ENCODE results near the gene TRPM3. TPM values are rescaled to one million over a fixed set of nuclear protein-coding genes. Genes with fewer than 3 reads are reported as not detected.

Gene TRPM3
- total RNA-seq, 1 donor from 2014 or later = not detected

- no peak for DNase-seq (ENCODE audit: extremely low read depth, low read depth, low spot score)
Observed at GRCh38 chr9:70594386-70594944, 527.0 kb downstream of the TRPM3 start.

DNA sequence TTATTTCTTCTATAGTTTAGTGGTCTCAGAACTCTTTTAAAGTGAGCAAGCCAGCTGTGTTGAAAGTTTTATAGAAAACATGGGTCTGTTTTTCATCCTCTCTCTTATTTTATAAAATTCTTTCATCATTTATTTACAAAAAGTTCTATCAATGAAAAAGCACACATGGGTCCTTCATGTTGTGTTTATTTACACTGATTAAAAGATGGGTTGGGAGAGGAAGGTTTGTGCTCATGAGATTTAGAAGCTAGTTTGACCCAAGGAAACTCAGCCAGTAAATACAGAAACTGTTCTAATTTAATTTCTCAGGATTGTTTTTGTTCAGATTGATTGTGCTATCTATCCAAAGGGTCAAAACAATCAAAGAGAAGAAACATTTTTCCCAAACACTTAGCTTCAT is 528.2 kb downstream of the TRPM3 start:
- DNase-seq (ENCODE audit: extremely low read depth, low read depth, low spot score) = no peak

DNA sequence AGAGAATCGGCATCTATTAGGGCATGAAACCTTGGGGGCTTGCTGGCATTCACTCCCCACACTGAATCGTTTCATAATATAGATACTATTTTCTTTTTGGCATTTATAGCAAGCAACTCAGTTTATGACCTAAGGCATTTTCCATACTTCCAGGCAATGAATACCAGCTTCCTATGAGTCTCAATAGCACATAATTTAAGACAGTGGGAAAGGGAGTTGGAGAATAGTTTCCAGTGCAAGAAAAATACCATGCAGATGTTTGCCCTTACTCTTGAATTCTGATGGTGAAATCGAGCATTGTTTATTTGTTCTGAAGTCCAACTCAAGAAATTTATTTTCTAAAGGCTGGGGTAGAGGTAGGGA is 531.1 kb downstream of the TRPM3 start:
- no peak for DNase-seq (ENCODE audit: extremely low read depth, low read depth, low spot score)

DNA sequence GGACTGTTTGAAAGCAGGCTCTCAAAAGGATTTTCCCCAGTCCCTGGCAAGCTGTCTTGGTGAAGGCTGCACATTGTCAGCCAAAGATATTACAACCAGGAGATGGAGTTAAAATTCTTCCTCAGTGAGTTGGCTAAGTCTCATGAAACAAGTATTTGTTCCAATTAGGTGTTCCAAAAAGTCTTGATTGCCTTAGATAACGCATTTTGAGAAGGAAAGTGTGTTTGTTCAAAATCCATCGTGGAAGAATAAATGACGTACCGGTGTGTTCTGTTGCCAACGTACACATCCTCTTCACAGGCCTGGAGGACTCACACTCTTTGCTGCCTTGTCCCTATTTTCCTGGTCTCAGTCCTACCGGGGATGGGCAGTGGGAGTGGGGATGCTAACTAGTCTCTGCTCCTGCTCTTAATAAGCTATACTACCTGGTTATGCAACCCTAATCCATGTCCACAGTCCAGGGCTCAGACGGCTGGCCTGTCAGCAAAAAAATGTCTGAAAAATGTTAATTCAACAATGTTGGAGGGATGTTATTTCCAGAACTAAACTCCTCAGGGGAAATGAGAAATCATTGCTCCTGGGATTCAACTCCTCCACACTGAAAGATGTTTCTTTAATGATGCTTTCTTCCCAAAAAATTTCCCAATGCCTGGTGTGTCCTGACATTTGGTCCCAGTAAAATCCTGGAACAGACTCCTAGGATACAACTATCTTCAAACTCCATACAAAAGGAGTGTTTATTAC is 531.7 kb downstream of the TRPM3 start:
- DNase-seq (ENCODE audit: extremely low read depth, low read depth, low spot score) = no peak

GRCh38 chr9:70588999-70589398 is 532.4 kb downstream of the TRPM3 start:
- no peak for DNase-seq (ENCODE audit: extremely low read depth, low read depth, low spot score)

GRCh38 chr9:70588381-70588780 is 533.0 kb downstream of the TRPM3 start:
- no peak for DNase-seq (ENCODE audit: extremely low read depth, low read depth, low spot score)

- DNase-seq (ENCODE audit: extremely low read depth, low read depth, low spot score) = no peak
Observed at GRCh38 chr9:70587201-70587600, 534.2 kb downstream of the TRPM3 start.

- DNase-seq (ENCODE audit: extremely low read depth, low read depth, low spot score) = no peak
Observed at GRCh38 chr9:70586476-70586875, 534.9 kb downstream of the TRPM3 start.

GRCh38 chr9:70581955-70582350 is 539.5 kb downstream of the TRPM3 start:
- DNase-seq (ENCODE audit: extremely low read depth, low read depth, low spot score) = no peak

DNA sequence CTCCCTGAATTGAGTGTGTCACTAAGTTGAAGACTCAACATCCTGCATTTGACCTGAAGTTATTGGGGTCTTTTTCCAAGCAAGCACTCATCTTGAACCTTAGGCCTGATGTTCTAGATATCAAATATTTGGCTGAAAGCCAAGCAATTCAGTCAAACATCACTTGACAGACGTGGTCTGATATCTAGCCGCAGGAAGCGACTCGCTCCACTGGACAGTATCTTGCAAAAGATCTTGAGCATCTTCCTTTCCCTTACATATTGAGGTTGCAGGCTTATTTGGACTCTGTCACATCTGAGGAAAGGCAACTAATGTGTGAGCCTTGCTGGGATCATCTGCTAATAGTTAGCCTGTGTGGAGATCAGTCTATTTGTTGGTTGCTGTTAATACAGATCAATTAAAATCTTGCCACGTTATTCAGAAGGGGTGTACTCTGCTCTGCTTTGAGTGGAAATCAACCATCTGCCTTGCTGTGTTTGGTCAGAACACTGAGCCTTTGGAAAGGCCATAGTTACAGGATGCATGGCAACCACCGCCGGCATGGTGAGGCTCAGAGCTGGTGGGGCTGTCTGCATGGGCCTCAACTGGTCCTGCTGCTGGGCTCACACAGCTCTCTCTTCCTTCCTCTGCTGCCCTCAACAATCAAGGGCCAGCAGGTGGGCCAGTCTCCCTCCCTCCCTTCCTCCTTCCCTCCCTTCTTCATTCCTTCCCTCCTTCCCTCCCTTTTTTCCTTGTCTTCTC is 540.0 kb downstream of the TRPM3 start:
- DNase-seq (ENCODE audit: extremely low read depth, low read depth, low spot score) = no peak

- no peak for DNase-seq (ENCODE audit: extremely low read depth, low read depth, low spot score)
Observed at GRCh38 chr9:70580606-70581195, 540.7 kb downstream of the TRPM3 start.

GRCh38 chr9:70579686-70580085 is 541.7 kb downstream of the TRPM3 start:
- no peak for DNase-seq (ENCODE audit: extremely low read depth, low read depth, low spot score)

GRCh38 chr9:70578720-70579119 is 542.7 kb downstream of the TRPM3 start:
- DNase-seq (ENCODE audit: extremely low read depth, low read depth, low spot score) = no peak

GRCh38 chr9:70577671-70578070 is 543.8 kb downstream of the TRPM3 start:
- DNase-seq (ENCODE audit: extremely low read depth, low read depth, low spot score) = no peak

DNA sequence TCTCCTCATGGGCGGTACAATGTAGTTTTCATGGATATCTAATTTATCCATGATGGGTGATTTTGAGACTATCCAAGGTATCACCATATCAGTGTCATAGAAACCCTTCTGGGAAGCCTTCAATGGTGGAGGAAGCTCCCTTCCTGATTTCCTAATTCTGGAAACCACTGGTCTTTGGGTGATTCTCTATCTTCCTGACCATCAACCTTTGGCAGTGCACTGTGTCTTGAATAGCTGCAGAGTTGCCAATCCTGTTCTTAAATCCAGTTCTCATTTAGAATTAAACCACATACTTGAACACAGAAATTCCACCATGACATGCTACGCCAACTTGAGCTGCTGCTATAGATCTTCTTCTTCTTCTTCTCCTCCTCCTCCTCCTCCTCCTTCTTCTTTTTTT is 545.3 kb downstream of the TRPM3 start:
- no peak for DNase-seq (ENCODE audit: extremely low read depth, low read depth, low spot score)

GRCh38 chr9:70574151-70574837 is 547.1 kb downstream of the TRPM3 start:
- no peak for DNase-seq (ENCODE audit: extremely low read depth, low read depth, low spot score)

- no peak for DNase-seq (ENCODE audit: extremely low read depth, low read depth, low spot score)
Observed at GRCh38 chr9:70573308-70573707, 548.1 kb downstream of the TRPM3 start.

DNA sequence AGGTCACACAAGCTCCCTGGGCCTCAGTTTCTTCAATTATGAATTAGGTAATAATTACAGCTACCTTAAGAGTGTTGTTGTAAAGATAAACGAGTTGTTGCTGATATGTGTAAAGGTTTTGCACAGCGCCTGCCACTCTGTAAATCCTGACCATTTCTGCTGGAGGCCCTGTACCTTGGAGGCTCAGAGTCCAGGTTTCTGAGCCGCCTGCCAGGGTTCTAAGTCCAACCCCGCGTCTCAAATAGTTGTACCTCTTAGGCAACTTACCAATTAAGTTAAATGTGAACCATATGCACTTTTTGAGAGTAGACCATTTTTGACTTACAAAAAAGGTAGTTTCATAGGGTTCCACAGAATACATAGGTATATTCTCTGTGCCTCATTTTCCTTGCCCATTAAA is 550.2 kb downstream of the TRPM3 start:
- no peak for DNase-seq (ENCODE audit: extremely low read depth, low read depth, low spot score)

DNA sequence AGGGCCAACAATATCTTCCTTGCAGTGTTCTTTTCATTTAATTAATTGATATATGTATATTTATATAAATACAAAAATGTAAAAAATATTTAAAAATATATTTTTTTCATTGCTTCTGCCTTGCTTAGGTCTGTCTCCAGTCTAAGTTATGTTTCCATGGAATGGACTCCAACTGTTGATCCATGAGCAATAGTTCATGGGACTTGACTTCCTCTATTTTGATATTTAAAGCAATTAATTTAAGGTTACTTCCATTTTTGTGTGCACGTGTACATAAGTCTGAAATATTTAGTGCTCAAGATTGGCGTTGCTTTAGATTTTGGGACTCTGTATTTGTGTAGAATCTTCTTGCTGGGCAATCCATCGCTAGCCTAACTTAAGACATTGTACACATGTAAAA is 551.6 kb downstream of the TRPM3 start:
- no peak for DNase-seq (ENCODE audit: extremely low read depth, low read depth, low spot score)

DNA sequence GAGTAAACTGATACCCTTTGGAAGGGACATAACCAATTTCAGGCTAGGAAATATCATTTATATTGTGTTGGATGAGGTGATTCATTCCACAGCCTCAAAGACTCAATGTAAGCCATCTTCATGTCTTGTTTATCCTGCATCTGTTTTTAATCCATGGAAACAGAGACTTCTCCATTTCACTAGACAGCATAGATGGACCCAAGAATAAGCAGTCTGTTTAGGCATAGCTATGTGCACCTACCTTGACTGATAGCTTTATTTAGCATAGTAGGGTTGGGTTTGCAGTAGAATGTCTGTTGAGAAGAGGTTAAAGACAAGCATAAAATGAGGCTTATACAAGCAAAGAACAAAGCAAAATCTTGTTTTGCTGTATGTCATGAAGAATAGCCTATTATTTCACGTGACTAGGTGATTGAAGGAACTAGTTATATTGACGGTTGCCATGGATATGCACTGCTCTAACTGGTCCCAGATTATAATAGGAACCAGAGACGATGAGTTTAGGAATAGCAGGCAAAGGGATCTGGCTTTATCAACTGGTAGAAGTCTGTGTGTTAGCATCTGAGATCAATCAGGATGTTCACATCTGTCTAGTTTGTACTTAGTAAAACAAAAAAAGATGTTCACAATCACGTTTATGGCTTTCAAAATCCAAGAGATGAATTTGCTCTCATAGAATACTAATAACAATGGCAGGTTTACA is 552.2 kb downstream of the TRPM3 start:
- DNase-seq (ENCODE audit: extremely low read depth, low read depth, low spot score) = no peak

DNA sequence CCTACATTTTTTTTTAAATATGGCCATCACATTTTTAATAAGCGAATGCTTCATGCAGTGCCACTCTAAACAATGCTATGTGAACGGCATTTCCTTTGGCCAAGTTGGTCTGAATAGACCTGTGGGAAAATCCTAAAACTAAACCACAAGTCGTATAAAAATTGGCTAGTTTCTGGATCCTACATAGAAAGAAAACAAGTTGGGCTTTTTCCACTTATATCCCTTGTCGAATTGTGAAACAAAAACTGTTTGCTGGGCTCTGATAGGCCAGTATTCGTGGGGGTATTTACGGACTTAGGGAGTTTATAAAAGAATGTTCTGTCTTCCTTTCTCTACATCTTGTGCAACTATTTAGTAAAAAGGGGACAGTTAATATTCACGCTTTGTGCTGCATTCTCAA is 553.9 kb downstream of the TRPM3 start:
- no peak for DNase-seq (ENCODE audit: extremely low read depth, low read depth, low spot score)

Measured in glomerular endothelial cell (primary cell).